IMR-90 (cell line): ENCODE results near the gene SLX9. TPM values are rescaled to one million over a fixed set of nuclear protein-coding genes. Genes with fewer than 3 reads are reported as not detected.

ENCODE experiments used
- ATAC-seq: fragments of 200-7000 bp; cut with Tn5 transposase; 2 replicates; pipeline ENCODE4 v1.9.1; 2020; ENCODE audit warnings: low read depth, mild to moderate bottlenecking, moderate library complexity
- BruUV-seq: library from RNA; stranded (reverse); fragments of 400-500 nt; replicated peaks from 2 replicates; lab custom pipeline; 2021; lab: Mats Ljungman, UMichigan
- CTCF ChIA-PET: fragments of 300-600 bp; formaldehyde crosslinking; extraction: SDS; loops from one replicate; lab custom pipeline; 2021; ENCODE audit warnings: antibody characterized with exemption; lab: Yijun Ruan, JAX
- POLR2A ChIA-PET: fragments of 300-600 bp; sonication (Branson Sonifier 250); formaldehyde crosslinking; loops from one replicate; lab custom pipeline; 2022; ENCODE audit warnings: antibody characterized with exemption; ENCODE audit not compliant: unreplicated experiment; lab: Charles Lee
- DNase-seq: peaks from one replicate; pipeline ENCODE4 v3.0.0; 2013
- H2AFZ ChIP-seq: replicated peaks from 2 replicates; pipeline ENCODE3; 2013; ENCODE audit warnings: low read length, mild to moderate bottlenecking; ENCODE audit not compliant: poor library complexity
- H2AK5ac ChIP-seq: 2 replicates; pipeline ENCODE4 v1.6.1; 2013; ENCODE audit warnings: low read depth, low read length, inconsistent platforms
- H2AK9ac ChIP-seq: replicated peaks from 2 replicates; pipeline ENCODE3; 2013; ENCODE audit warnings: mild to moderate bottlenecking, low read depth, low read length, moderate library complexity; ENCODE audit not compliant: poor library complexity
- H2BK120ac ChIP-seq: 2 replicates; pipeline ENCODE4 v1.6.1; 2013; ENCODE audit warnings: low read depth, low read length, inconsistent platforms
- H2BK15ac ChIP-seq: 3 replicates; pipeline ENCODE4 v1.6.1; 2013; ENCODE audit warnings: low read depth, low read length, inconsistent platforms
- H2BK20ac ChIP-seq: 2 replicates; pipeline ENCODE4 v1.6.1; 2013; ENCODE audit warnings: low read depth, mild to moderate bottlenecking, inconsistent platforms, low read length, moderate library complexity
- H2BK5ac ChIP-seq: 2 replicates; pipeline ENCODE4 v1.6.1; 2013; ENCODE audit warnings: mild to moderate bottlenecking, low read depth, low read length, inconsistent platforms; ENCODE audit not compliant: poor library complexity, severe bottlenecking
- H3K14ac ChIP-seq: replicated peaks from 2 replicates; pipeline ENCODE4 v1.6.1; 2013; ENCODE audit warnings: low read depth, low read length, inconsistent platforms
- H3K18ac ChIP-seq: 2 replicates; pipeline ENCODE4 v1.6.1; 2013; ENCODE audit warnings: low read depth, low read length, control low read depth
- H3K23ac ChIP-seq: 2 replicates; pipeline ENCODE4 v1.6.1; 2013; ENCODE audit warnings: low read depth, low read length, inconsistent platforms
- H3K27ac ChIP-seq: 2 replicates; pipeline ENCODE4 v1.5.1; 2013; ENCODE audit warnings: mild to moderate bottlenecking, control low read depth, low read length; ENCODE audit not compliant: insufficient read depth
- H3K27me3 ChIP-seq: 2 replicates; pipeline ENCODE4 v1.6.1; 2013; ENCODE audit warnings: low read length; ENCODE audit not compliant: control insufficient read depth, insufficient read depth
- H3K36me3 ChIP-seq: 2 replicates; pipeline ENCODE4 v1.6.1; 2013; ENCODE audit warnings: low read length, mixed read lengths; ENCODE audit not compliant: control insufficient read depth, insufficient read depth
- H3K4ac ChIP-seq: 2 replicates; pipeline ENCODE4 v1.6.1; 2013; ENCODE audit warnings: low read depth, low read length, inconsistent platforms
- H3K4me1 ChIP-seq: 2 replicates; pipeline ENCODE4 v1.6.1; 2013; ENCODE audit warnings: low read length, mixed read lengths; ENCODE audit not compliant: control insufficient read depth, insufficient read depth
- H3K4me2 ChIP-seq: 2 replicates; pipeline ENCODE4 v1.6.1; 2013; ENCODE audit warnings: low read depth, mild to moderate bottlenecking, control low read depth, low read length, moderate library complexity
- H3K4me3 ChIP-seq: 2 replicates; pipeline ENCODE4 v1.5.1; 2013; ENCODE audit warnings: low read depth, mild to moderate bottlenecking, control low read depth, low read length, moderate library complexity; ENCODE audit not compliant: insufficient read depth
- H3K56ac ChIP-seq: 2 replicates; pipeline ENCODE4 v1.6.1; 2013; ENCODE audit warnings: low read length, inconsistent platforms; ENCODE audit not compliant: insufficient read depth; ENCODE audit errors: extremely low read depth
- H3K79me1 ChIP-seq, 2 experiments: 2 replicates each; pipeline ENCODE4 v1.6.1; 2013; ENCODE audit warnings: low read length in 2 of 2, inconsistent platforms in 1 of 2, low read depth in 1 of 2
- H3K9ac ChIP-seq: 2 replicates; pipeline ENCODE4 v1.6.1; 2013; ENCODE audit warnings: low read depth, low read length, control low read depth
- H3K9me1 ChIP-seq: 2 replicates; pipeline ENCODE4 v1.6.1; 2013; ENCODE audit warnings: low read length, inconsistent platforms; ENCODE audit not compliant: insufficient read depth
- H3K9me3 ChIP-seq: 2 replicates; pipeline ENCODE4 v1.6.1; 2013; ENCODE audit warnings: low read length; ENCODE audit not compliant: control insufficient read depth, insufficient read depth
- H4K20me1 ChIP-seq: 2 replicates; pipeline ENCODE4 v1.6.1; 2013; ENCODE audit warnings: low read length, inconsistent platforms; ENCODE audit not compliant: insufficient read depth
- H4K5ac ChIP-seq: 2 replicates; pipeline ENCODE4 v1.6.1; 2013; ENCODE audit warnings: mild to moderate bottlenecking, low read depth, low read length, control low read depth
- H4K8ac ChIP-seq, 2 experiments: 2 replicates each; pipeline ENCODE4 v1.6.1; 2013; ENCODE audit warnings: low read depth in 2 of 2, low read length in 2 of 2, control low read depth in 1 of 2, inconsistent platforms in 1 of 2
- H4K91ac ChIP-seq: 2 replicates; pipeline ENCODE4 v1.6.1; 2013; ENCODE audit warnings: low read depth, low read length, inconsistent platforms; ENCODE audit not compliant: insufficient read depth
- BHLHE40 ChIP-seq: fragments of 150-350 bp; IDR thresholded peaks from 2 replicates; pipeline ENCODE4 v1.6.1; 2016; ENCODE audit warnings: mild to moderate bottlenecking, low read depth, low read length
- CEBPB ChIP-seq: IDR thresholded peaks from 2 replicates; pipeline ENCODE4 v1.6.1; 2012; ENCODE audit warnings: low read depth, low read length, improper control_type of control experiment
- FOS ChIP-seq: fragments of 150-350 bp; IDR thresholded peaks from 2 replicates; pipeline ENCODE4 v1.6.1; 2016; ENCODE audit warnings: low read depth, low read length
- MAZ ChIP-seq: IDR thresholded peaks from 2 replicates; pipeline ENCODE4 v1.6.1; 2012; ENCODE audit warnings: low read depth, mild to moderate bottlenecking, low read length, improper control_type of control experiment, moderate library complexity, borderline replicate concordance
- MXI1 ChIP-seq: IDR thresholded peaks from 2 replicates; pipeline ENCODE4 v1.6.1; 2012; ENCODE audit warnings: low read depth, mild to moderate bottlenecking, low read length, moderate library complexity, borderline replicate concordance
- NFE2L2 ChIP-seq: fragments of 150-350 bp; IDR thresholded peaks from 2 replicates; pipeline ENCODE4 v1.6.1; 2016; ENCODE audit warnings: low read depth, mild to moderate bottlenecking, low read length
- POLR2A ChIP-seq: IDR thresholded peaks from 2 replicates; pipeline ENCODE4 v1.6.1; 2012; ENCODE audit warnings: mild to moderate bottlenecking, low read depth, low read length
- RAD21 ChIP-seq: IDR thresholded peaks from 2 replicates; pipeline ENCODE4 v1.6.1; 2012; ENCODE audit warnings: low read length, improper control_type of control experiment
- RCOR1 ChIP-seq: IDR thresholded peaks from 2 replicates; pipeline ENCODE4 v1.6.1; 2012; ENCODE audit warnings: mild to moderate bottlenecking, low read length, improper control_type of control experiment; ENCODE audit not compliant: insufficient replicate concordance
- SMC3 ChIP-seq: fragments of 150-350 bp; IDR thresholded peaks from 2 replicates; pipeline ENCODE4 v1.6.1; 2016; ENCODE audit warnings: low read depth, mild to moderate bottlenecking, antibody characterized with exemption, low read length, moderate library complexity
- WGBS, 2 experiments: methylation state at CpG; one replicate each; pipeline versions ENCODE4 v1.1.5 to v1.1.7; 2013; ENCODE audit warnings: missing lambda C conversion rate in 2 of 2; ENCODE audit not compliant: insufficient read length in 1 of 2; ENCODE audit errors: extremely low coverage in 2 of 2; 5-methylcytosine and 5-hydroxymethylcytosine counted together
- dilution Hi-C: fragments of 300-500 bp; cut with HindIII; formaldehyde crosslinking; loops from one replicate; pipeline ENCODE4 v1.14.3; 2018; ENCODE audit warnings: low sequenced_read_pairs; ENCODE audit not compliant: unreplicated experiment
- in situ Hi-C: fragments of 300-500 bp; cut with MboI; formaldehyde crosslinking; loops from 3 replicates; pipeline ENCODE4 v1.14.3; 2019; ENCODE audit warnings: low sequenced_read_pairs, inconsistent platforms, mixed read lengths
- intact Hi-C: fragments of 100-400 bp; cut with micrococcal nuclease; formaldehyde crosslinking; loops from 2 replicates; pipeline ENCODE4 v1.10.0; 2022
- polyA plus RNA-seq, 3 experiments: library from polyadenylated mRNA; depleted of rRNA; stranded (reverse); fragments of >200 nt; gene quantifications; 2 replicates each; pipeline ENCODE4 v1.2.3, GENCODE V29; 2012; ENCODE audit warnings: low replicate concordance in 1 of 3
- total RNA-seq: library from RNA; depleted of rRNA; stranded (reverse); fragments of >200 nt; gene quantifications from 2 replicates; pipeline ENCODE4 v1.2.3, GENCODE V29; 2012
- TF ChIP-seq, protein P1 (sequence below): fragments of 150-350 bp; IDR thresholded peaks from 2 replicates; pipeline ENCODE4 v1.6.1; 2017; ENCODE audit warnings: mild to moderate bottlenecking, antibody characterized with exemption, low read length, low read depth
- TF ChIP-seq, protein P2 (sequence below): conservative IDR thresholded peaks from 2 replicates; pipeline ENCODE4 v1.5.1; 2012; ENCODE audit warnings: mild to moderate bottlenecking, low read depth, low read length, improper control_type of control experiment
- TF ChIP-seq, protein P3 (sequence below): fragments of 150-350 bp; IDR thresholded peaks from 2 replicates; pipeline ENCODE4 v1.6.1; 2016; ENCODE audit warnings: low read depth, mild to moderate bottlenecking, low read length, moderate library complexity, borderline replicate concordance

SLX9 gene
- total and polyA plus RNA-seq, 2 of the 4 experiments (the other 2 are of a cell fraction): 10.4 to 21.7 TPM

DNA sequence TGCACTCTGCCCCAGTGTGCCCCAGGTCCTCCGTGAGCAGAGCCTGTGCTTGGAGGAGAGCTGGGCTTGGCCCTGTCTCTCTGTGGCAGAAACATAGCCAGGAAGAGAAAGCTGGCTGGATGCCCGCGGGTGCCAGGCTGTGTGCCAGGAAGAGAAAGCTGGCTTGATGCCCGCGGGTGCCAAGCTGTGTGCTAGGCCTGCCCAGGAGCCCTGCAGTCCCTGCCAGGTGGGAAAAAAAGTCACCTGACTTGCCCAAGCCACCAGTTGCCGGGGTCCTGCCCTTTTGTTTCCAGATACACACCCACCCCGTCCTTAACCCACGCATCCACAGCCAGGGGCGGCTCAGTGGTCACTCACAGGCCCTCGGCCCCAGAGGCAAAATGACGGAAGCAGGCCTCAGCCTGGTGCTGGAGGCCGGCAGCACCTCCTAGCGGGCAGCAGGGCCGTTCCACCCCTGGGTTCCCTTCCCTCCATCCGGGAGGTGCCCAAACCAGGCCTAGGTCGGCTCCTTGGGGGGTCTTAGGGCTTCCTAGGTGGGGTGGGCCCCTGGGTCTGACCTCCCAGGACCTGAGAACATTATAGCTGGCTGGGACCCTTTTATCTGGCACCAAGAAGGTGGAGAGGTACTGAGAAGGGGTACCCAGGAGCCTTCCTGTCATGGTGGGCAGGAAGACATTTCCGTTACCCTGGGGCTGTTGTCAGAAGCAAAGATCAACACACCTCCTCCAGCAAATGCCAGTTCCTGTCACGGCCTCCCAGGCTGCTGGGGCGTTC is 28.3 kb upstream of the SLX9 start (continued):
- TF ChIP-seq NFE2L2: no peak

DNA sequence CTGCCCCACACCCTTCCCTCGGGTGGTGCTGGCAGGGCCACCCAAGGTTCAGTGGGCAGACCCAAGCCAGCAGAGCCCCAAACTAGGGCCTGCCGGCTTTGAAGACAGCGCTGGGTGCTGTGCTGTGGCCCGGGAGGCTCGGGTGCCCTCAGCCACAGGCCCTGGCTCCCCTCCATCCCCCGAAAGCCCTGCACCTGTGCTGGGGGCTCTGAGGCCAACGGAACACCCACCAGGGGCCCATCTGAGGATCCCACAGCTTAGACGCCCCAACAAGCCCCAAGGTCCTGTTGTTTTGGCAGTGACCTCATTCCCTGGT is 27.7 kb upstream of the SLX9 start:
- H2AK9ac ChIP-seq: no peak overlapping the region
- no peaks in the 10 kb centered on the region for H3K9me1 ChIP-seq
- no TSS peak for BruUV-seq
- H4K20me1 ChIP-seq: no peaks in the 10 kb centered on the region
- H3K14ac ChIP-seq: no peak overlapping the region
- no peak overlapping the region for H3K4ac ChIP-seq
- no peak overlapping the region for H3K18ac ChIP-seq
- in situ Hi-C loops: no loop called here
- H3K36me3 ChIP-seq: no peaks in the 10 kb centered on the region
- H3K4me3 ChIP-seq: no peak overlapping the region
- H4K8ac ChIP-seq: no peak overlapping the region
- no peak overlapping the region for H3K9ac ChIP-seq
- no peak overlapping the region for H3K56ac ChIP-seq
- H2BK20ac ChIP-seq: no peak overlapping the region
- H2AK5ac ChIP-seq: no peak overlapping the region
- ATAC-seq (no peak), DNase-seq (no peak)
- H3K27me3 ChIP-seq: peaks cover 62% of the 10 kb centered on the region
- peaks cover 6% of the 10 kb centered on the region; the same call in 1 of the 2 replicates for H3K4me1 ChIP-seq
- H3K9me3 ChIP-seq: no peaks in the 10 kb centered on the region
- no peak overlapping the region for H2AFZ ChIP-seq
- dilution Hi-C loops: no loop called here
- no peak overlapping the region for H4K5ac ChIP-seq
- POLR2A ChIA-PET: no interaction called here
- H2BK120ac ChIP-seq: no peak overlapping the region
- no peak overlapping the region for H2BK5ac ChIP-seq
- H3K23ac ChIP-seq: no peak overlapping the region
- 69% methylated on average over 3 of the region's 8 CpGs; no CpG with 5 or more reads in 1 of the 2 experiments for WGBS, 2 experiments
- H3K4me2 ChIP-seq: no peak overlapping the region
- no peaks in the 10 kb centered on the region for H3K79me1 ChIP-seq
- no peak overlapping the region for H4K91ac ChIP-seq
- no peak overlapping the region for H3K27ac ChIP-seq
- CTCF ChIA-PET: no interaction called here
- intact Hi-C loops: no loop called here
- no peak overlapping the region for H2BK15ac ChIP-seq
- no peak for TF ChIP-seq RAD21
- no peak for TF ChIP-seq CEBPB
- TF ChIP-seq SMC3: no peak
- TF ChIP-seq, protein P1, sequence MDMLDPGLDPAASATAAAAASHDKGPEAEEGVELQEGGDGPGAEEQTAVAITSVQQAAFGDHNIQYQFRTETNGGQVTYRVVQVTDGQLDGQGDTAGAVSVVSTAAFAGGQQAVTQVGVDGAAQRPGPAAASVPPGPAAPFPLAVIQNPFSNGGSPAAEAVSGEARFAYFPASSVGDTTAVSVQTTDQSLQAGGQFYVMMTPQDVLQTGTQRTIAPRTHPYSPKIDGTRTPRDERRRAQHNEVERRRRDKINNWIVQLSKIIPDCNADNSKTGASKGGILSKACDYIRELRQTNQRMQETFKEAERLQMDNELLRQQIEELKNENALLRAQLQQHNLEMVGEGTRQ: no peak
- no peak for TF ChIP-seq MAZ
- TF ChIP-seq POLR2A: no peak
- TF ChIP-seq, protein P2, sequence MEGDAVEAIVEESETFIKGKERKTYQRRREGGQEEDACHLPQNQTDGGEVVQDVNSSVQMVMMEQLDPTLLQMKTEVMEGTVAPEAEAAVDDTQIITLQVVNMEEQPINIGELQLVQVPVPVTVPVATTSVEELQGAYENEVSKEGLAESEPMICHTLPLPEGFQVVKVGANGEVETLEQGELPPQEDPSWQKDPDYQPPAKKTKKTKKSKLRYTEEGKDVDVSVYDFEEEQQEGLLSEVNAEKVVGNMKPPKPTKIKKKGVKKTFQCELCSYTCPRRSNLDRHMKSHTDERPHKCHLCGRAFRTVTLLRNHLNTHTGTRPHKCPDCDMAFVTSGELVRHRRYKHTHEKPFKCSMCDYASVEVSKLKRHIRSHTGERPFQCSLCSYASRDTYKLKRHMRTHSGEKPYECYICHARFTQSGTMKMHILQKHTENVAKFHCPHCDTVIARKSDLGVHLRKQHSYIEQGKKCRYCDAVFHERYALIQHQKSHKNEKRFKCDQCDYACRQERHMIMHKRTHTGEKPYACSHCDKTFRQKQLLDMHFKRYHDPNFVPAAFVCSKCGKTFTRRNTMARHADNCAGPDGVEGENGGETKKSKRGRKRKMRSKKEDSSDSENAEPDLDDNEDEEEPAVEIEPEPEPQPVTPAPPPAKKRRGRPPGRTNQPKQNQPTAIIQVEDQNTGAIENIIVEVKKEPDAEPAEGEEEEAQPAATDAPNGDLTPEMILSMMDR: no peak
- no peak for TF ChIP-seq FOS
- no peak for TF ChIP-seq BHLHE40
- no peak for TF ChIP-seq RCOR1
- TF ChIP-seq, protein P3, sequence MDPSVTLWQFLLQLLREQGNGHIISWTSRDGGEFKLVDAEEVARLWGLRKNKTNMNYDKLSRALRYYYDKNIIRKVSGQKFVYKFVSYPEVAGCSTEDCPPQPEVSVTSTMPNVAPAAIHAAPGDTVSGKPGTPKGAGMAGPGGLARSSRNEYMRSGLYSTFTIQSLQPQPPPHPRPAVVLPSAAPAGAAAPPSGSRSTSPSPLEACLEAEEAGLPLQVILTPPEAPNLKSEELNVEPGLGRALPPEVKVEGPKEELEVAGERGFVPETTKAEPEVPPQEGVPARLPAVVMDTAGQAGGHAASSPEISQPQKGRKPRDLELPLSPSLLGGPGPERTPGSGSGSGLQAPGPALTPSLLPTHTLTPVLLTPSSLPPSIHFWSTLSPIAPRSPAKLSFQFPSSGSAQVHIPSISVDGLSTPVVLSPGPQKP: no peak
- TF ChIP-seq MXI1: no peak
- TF ChIP-seq NFE2L2: no peak
